WTC11 (cell line): Measurements from ENCODE around the gene TMEM239. TPM values are rescaled to one million over a fixed set of nuclear protein-coding genes. Genes with fewer than 3 reads are reported as not detected.

Source experiments
- ATAC-seq: fragments of 200-7000 bp; cut with Tn5 transposase; 2 replicates; pipeline ENCODE4 v1.10.0; 2021; ENCODE audit warnings: mild to moderate bottlenecking, moderate library complexity
- CTCF ChIA-PET: fragments of 300-600 bp; sonication (Branson Sonifier 250); formaldehyde crosslinking; loops from one replicate; lab custom pipeline; 2021; ENCODE audit warnings: antibody characterized with exemption; lab: Charles Lee
- POLR2A ChIA-PET: fragments of 350-600 bp; sonication (Branson Sonifier 250); formaldehyde crosslinking; loops from one replicate; lab custom pipeline; 2021; ENCODE audit warnings: antibody characterized with exemption; lab: Charles Lee
- DNase-seq: peaks from one replicate; pipeline ENCODE4 v3.0.0; 2021; ENCODE audit warnings: low spot score
- H3K27ac Mint-ChIP-seq: 2 replicates; pipeline ENCODE4 v1.8.0; 2021; ENCODE audit warnings: mixed read lengths
- H3K27me3 Mint-ChIP-seq: 2 replicates; pipeline ENCODE4 v1.8.0; 2021; ENCODE audit warnings: low read depth, mild to moderate bottlenecking, moderate library complexity, mixed read lengths
- H3K36me3 Mint-ChIP-seq: 2 replicates; pipeline ENCODE4 v1.8.0; 2021; ENCODE audit warnings: mixed read lengths
- H3K4me1 Mint-ChIP-seq: 2 replicates; pipeline ENCODE4 v1.8.0; 2022; ENCODE audit warnings: mixed read lengths
- H3K4me3 Mint-ChIP-seq: 2 replicates; pipeline ENCODE4 v1.8.0; 2021; ENCODE audit warnings: mild to moderate bottlenecking, moderate library complexity, mixed read lengths
- H3K9me3 Mint-ChIP-seq: 2 replicates; pipeline ENCODE4 v1.8.0; 2021; ENCODE audit warnings: mixed read lengths
- CBFB ChIP-seq: sonication (generic); formaldehyde crosslinking; IDR thresholded peaks from 2 replicates; pipeline ENCODE4 v1.8.1; 2022; ENCODE audit warnings: mild to moderate bottlenecking, low read depth, missing genetic modification reagents
- ERG ChIP-seq: fragments of 250-450 bp; sonication (Bioruptor Pico); IDR thresholded peaks from 2 replicates; pipeline ENCODE4 v1.8.0; 2021; ENCODE audit warnings: mild to moderate bottlenecking
- FOXP1 ChIP-seq: sonication (generic); formaldehyde crosslinking; IDR thresholded peaks from 2 replicates; pipeline ENCODE4 v1.8.0; 2022; ENCODE audit warnings: missing genetic modification reagents, mild to moderate bottlenecking, moderate library complexity, borderline replicate concordance
- GTF2I ChIP-seq: fragments of 250-450 bp; sonication (Bioruptor Pico); conservative IDR thresholded peaks from 2 replicates; pipeline ENCODE4 v1.4.0; 2021; ENCODE audit warnings: mild to moderate bottlenecking
- NFYB ChIP-seq: sonication (generic); formaldehyde crosslinking; conservative IDR thresholded peaks from 2 replicates; pipeline ENCODE4 v1.8.0; 2022; ENCODE audit warnings: low read depth, missing genetic modification reagents
- NR1H2 ChIP-seq: sonication (generic); formaldehyde crosslinking; IDR thresholded peaks from 2 replicates; pipeline ENCODE4 v1.9.0; 2021; ENCODE audit warnings: mild to moderate bottlenecking, moderate library complexity, missing genetic modification reagents
- NR2C2 ChIP-seq: sonication (generic); formaldehyde crosslinking; IDR thresholded peaks from 2 replicates; pipeline ENCODE4 v1.8.0; 2022; ENCODE audit warnings: mild to moderate bottlenecking, missing genetic modification reagents
- PREB ChIP-seq: sonication (generic); formaldehyde crosslinking; IDR thresholded peaks from 2 replicates; pipeline ENCODE4 v1.8.1; 2022; ENCODE audit warnings: mild to moderate bottlenecking, missing genetic modification reagents, moderate library complexity, borderline replicate concordance
- TCF7 ChIP-seq: sonication (generic); formaldehyde crosslinking; IDR thresholded peaks from 2 replicates; pipeline ENCODE4 v1.8.0; 2022; ENCODE audit warnings: mild to moderate bottlenecking, low read depth, missing genetic modification reagents, moderate library complexity
- TEAD1 ChIP-seq: sonication (generic); formaldehyde crosslinking; IDR thresholded peaks from 2 replicates; pipeline ENCODE4 v1.8.0; 2022; ENCODE audit warnings: mild to moderate bottlenecking, missing genetic modification reagents
- TEAD4 ChIP-seq: sonication (generic); formaldehyde crosslinking; IDR thresholded peaks from 2 replicates; pipeline ENCODE4 v1.8.0; 2022; ENCODE audit warnings: mild to moderate bottlenecking, missing genetic modification reagents
- ZNF423 ChIP-seq: fragments of 250-450 bp; sonication (Bioruptor Pico); IDR thresholded peaks from 2 replicates; pipeline ENCODE4 v2.1.2; 2022; ENCODE audit warnings: mild to moderate bottlenecking, moderate library complexity
- ZNF532 ChIP-seq: fragments of 250-450 bp; sonication (Bioruptor Pico); IDR thresholded peaks from 2 replicates; pipeline ENCODE4 v1.9.0; 2021; ENCODE audit warnings: mild to moderate bottlenecking, borderline replicate concordance
- total RNA-seq: library from RNA; stranded (reverse); gene quantifications from 3 replicates; pipeline ENCODE4 v1.2.3, GENCODE V29; 2021
- TF ChIP-seq, protein P1 (sequence below): sonication (generic); formaldehyde crosslinking; IDR thresholded peaks from 2 replicates; pipeline ENCODE4 v1.8.0; 2022; ENCODE audit warnings: mild to moderate bottlenecking, missing genetic modification reagents
- TF ChIP-seq, protein P2 (sequence below): fragments of 250-450 bp; sonication (Bioruptor Pico); IDR thresholded peaks from 2 replicates; pipeline ENCODE4 v1.9.0; 2021; ENCODE audit warnings: mild to moderate bottlenecking
- TF ChIP-seq, protein P3 (sequence below): sonication (generic); formaldehyde crosslinking; IDR thresholded peaks from 2 replicates; pipeline ENCODE4 v1.8.0; 2023; ENCODE audit warnings: missing genetic modification reagents, mild to moderate bottlenecking, borderline replicate concordance
- TF ChIP-seq, protein P4 (sequence below): sonication (generic); formaldehyde crosslinking; IDR thresholded peaks from 2 replicates; pipeline ENCODE4 v1.8.0; 2022; ENCODE audit warnings: mild to moderate bottlenecking, missing genetic modification reagents

Gene TMEM239
- total RNA-seq, 1 experiment from 2014 or later = not detected

GRCh38 chr20:2795451-2795850 lies 20.7 kb upstream of the TMEM239 start (continued):
- TF ChIP-seq, protein P1, sequence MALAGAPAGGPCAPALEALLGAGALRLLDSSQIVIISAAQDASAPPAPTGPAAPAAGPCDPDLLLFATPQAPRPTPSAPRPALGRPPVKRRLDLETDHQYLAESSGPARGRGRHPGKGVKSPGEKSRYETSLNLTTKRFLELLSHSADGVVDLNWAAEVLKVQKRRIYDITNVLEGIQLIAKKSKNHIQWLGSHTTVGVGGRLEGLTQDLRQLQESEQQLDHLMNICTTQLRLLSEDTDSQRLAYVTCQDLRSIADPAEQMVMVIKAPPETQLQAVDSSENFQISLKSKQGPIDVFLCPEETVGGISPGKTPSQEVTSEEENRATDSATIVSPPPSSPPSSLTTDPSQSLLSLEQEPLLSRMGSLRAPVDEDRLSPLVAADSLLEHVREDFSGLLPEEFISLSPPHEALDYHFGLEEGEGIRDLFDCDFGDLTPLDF = no peak
- TF ChIP-seq GTF2I = no peak
- TF ChIP-seq FOXP1 (CRISPR knock-in tag) = no peak
- TF ChIP-seq PREB (CRISPR knock-in tag) = no peak
- no peak for TF ChIP-seq TCF7 (CRISPR knock-in tag)
- TF ChIP-seq NFYB (CRISPR knock-in tag) = no peak
- TF ChIP-seq, protein P2, sequence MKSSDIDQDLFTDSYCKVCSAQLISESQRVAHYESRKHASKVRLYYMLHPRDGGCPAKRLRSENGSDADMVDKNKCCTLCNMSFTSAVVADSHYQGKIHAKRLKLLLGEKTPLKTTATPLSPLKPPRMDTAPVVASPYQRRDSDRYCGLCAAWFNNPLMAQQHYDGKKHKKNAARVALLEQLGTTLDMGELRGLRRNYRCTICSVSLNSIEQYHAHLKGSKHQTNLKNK (CRISPR knock-in tag) = no peak
- no peak for TF ChIP-seq CBFB (CRISPR knock-in tag)
- no peak for TF ChIP-seq ERG (CRISPR knock-in tag)
- TF ChIP-seq NR2C2 (CRISPR knock-in tag) = no peak
- no peak for TF ChIP-seq TEAD1 (CRISPR knock-in tag)
- no peak for TF ChIP-seq ZNF423
- no peak for TF ChIP-seq NR1H2

DNA sequence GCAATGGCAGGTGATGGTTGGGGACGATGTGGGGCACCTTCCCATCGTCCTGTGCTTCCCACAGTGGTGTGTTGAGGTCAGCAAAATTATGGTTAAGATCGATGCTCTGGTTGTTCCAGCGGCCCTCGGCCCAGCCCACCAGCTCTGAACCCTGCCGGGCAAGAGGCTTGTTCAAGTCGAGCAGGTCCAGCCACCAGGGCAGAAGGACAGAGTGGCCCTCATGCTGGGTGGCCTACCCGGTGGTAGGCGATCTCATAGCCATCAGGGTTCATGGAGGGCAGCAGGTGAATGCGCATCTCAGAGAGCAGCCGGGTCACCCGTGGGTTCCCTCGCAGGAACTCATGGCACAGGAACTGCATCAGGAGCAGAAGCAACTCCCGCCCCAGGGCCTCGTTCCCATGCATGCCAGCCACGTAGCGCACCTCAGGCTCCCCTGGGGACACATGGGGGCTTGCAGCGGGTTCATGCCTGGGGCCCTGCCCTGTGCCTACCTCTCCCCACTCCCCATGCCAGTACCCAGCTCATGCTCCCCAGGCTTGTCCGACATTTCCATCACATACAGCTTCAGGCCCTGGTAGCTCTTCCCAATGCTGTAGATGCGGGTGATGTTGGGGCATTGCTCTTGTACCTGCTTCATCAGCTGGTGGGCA lies 20.0 kb upstream of the TMEM239 start:
- TF ChIP-seq ZNF532 (no peak), TEAD4 (CRISPR knock-in tag) (no peak), CBFB (CRISPR knock-in tag) (no peak), FOXP1 (CRISPR knock-in tag) (no peak)
- TF ChIP-seq, protein P3, sequence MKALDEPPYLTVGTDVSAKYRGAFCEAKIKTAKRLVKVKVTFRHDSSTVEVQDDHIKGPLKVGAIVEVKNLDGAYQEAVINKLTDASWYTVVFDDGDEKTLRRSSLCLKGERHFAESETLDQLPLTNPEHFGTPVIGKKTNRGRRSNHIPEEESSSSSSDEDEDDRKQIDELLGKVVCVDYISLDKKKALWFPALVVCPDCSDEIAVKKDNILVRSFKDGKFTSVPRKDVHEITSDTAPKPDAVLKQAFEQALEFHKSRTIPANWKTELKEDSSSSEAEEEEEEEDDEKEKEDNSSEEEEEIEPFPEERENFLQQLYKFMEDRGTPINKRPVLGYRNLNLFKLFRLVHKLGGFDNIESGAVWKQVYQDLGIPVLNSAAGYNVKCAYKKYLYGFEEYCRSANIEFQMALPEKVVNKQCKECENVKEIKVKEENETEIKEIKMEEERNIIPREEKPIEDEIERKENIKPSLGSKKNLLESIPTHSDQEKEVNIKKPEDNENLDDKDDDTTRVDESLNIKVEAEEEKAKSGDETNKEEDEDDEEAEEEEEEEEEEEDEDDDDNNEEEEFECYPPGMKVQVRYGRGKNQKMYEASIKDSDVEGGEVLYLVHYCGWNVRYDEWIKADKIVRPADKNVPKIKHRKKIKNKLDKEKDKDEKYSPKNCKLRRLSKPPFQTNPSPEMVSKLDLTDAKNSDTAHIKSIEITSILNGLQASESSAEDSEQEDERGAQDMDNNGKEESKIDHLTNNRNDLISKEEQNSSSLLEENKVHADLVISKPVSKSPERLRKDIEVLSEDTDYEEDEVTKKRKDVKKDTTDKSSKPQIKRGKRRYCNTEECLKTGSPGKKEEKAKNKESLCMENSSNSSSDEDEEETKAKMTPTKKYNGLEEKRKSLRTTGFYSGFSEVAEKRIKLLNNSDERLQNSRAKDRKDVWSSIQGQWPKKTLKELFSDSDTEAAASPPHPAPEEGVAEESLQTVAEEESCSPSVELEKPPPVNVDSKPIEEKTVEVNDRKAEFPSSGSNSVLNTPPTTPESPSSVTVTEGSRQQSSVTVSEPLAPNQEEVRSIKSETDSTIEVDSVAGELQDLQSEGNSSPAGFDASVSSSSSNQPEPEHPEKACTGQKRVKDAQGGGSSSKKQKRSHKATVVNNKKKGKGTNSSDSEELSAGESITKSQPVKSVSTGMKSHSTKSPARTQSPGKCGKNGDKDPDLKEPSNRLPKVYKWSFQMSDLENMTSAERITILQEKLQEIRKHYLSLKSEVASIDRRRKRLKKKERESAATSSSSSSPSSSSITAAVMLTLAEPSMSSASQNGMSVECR (CRISPR knock-in tag) = no peak
- TF ChIP-seq, protein P4, sequence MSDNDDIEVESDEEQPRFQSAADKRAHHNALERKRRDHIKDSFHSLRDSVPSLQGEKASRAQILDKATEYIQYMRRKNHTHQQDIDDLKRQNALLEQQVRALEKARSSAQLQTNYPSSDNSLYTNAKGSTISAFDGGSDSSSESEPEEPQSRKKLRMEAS (CRISPR knock-in tag) = no peak
- ChIA-PET POLR2A (no interaction called here), CTCF (no interaction called here)
- DNase-seq = no peak
- no peak for ATAC-seq
- H3K9me3 Mint-ChIP-seq = no peaks in the 10 kb centered on the region
- peaks cover 11% of the 10 kb centered on the region for H3K27me3 Mint-ChIP-seq
- no peak overlapping the region for H3K27ac Mint-ChIP-seq
- H3K36me3 Mint-ChIP-seq = peaks cover 22% of the 10 kb centered on the region
- H3K4me1 Mint-ChIP-seq = peaks cover 19% of the 10 kb centered on the region
- H3K4me3 Mint-ChIP-seq = no peak overlapping the region
